ENCODE results near the gene GTPBP3.

GTPBP3 gene

DNA sequence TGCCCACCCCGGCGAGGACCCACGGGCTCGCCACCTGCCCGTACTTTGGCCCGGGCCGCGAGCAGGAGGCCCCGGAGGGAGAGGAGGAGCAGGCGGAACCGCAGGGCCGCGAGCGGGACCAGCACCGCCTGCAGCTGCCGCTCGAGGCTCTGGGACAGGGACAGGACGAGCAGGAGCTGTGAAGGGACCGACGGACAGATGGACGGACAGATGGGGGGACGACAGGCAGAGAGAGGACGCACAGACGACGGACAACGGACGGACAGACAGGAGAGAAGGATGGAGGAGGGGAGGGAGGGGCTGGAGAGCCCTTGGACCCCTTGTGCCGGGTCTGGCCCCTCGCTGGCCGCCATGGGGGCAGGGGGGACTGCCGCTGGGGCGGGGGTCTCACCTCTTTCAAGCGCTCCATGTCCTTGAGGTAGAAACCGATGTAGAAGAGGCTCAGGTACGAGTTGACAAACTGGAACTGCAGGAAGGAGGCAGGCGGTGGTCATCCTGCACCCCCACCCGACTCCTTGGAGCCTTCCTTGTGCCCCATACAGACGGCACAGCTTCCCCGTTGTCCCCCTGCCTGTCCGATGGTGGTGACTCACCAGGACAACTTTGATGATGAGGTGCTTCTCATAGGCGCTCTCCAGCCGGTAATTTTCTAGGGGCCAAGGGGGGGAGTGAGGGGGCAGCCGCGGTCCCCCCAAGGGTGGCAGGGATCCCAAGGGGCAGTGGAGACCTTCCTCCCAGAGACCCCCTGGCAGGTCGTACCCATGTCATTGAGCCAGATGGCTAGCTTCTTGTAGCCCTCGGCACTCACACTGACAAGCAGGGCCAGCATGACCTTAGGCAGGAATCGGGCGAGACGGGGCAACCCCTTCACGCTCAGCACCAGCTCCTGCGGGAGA lies 7.7 kb upstream of the GTPBP3 start:
- Histone ChIP-seq H3K4me1 (ENCODE audit: control insufficient read depth in 1 of 2, insufficient read depth in 2 of 2, low read length in 2 of 2) (peaks cover 0 to 22% of the 10 kb centered on the region in 2 donors), H3K36me3 (ENCODE audit: control insufficient read depth in 1 of 2, insufficient read depth in 2 of 2, low read length in 2 of 2) (peaks cover 0 to 11% of the 10 kb centered on the region in 2 donors), H3K27ac (ENCODE audit: low read length) (no peak overlapping the region), H3K4me3 (ENCODE audit: low read depth in 1 of 2, low read length in 2 of 2) (no peak overlapping the region), H3K27me3 (ENCODE audit: low read depth, low read length) (peaks cover 18% of the 10 kb centered on the region), H3K9me3 (ENCODE audit: control insufficient read depth in 1 of 2, low read length in 2 of 2) (no peaks in the 10 kb centered on the region)

DNA sequence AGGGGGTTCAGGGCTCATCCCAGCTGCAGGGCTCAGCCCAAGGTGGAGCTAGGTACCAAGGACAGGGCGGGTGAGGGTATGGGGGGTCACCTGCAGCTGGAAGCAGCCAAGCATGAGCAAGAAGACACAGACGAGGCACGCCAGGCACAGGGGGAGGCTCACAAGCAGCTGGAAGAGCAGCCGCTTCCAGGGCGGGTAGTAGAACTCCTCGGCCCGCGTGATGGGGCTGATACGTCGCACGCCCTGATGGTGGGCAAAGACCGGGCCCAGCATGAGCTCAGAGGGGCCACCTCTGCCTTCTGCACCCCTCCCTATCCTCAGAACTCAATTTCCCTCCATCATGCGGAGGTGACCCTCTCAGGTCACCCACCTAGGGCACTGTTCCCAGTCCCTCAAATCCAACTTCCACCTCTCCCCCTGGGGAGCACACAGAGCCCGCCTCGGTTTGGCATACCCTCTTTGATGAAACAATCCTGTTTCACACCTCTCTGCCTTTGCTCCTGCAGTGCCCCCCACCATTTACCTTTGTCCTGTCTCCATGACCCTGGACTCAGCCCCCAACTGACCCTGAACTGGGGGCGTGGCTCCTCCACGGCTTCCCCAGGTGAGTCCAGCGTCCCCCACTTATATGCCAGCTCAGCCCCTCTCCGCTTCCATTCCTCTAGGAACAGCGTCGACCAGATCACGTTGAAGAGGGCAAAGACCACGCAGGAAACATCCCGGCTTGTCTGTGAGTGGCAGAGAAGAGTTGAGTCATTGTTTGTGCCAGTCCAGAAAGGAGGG lies 6.9 kb upstream of the GTPBP3 start:
- H3K4me3 ChIP-seq (ENCODE audit: low read depth in 1 of 2, low read length in 2 of 2), result no peak overlapping the region
- no peaks in the 10 kb centered on the region for H3K9me3 ChIP-seq (ENCODE audit: control insufficient read depth in 1 of 2, low read length in 2 of 2)
- peaks cover 4 to 28% of the 10 kb centered on the region in 2 donors for H3K4me1 ChIP-seq (ENCODE audit: control insufficient read depth in 1 of 2, insufficient read depth in 2 of 2, low read length in 2 of 2)
- H3K27ac ChIP-seq (ENCODE audit: low read length), result no peak overlapping the region
- H3K36me3 ChIP-seq (ENCODE audit: control insufficient read depth in 1 of 2, insufficient read depth in 2 of 2, low read length in 2 of 2), result peaks cover 0 to 11% of the 10 kb centered on the region in 2 donors
- peaks cover 18% of the 10 kb centered on the region for H3K27me3 ChIP-seq (ENCODE audit: low read depth, low read length)

DNA sequence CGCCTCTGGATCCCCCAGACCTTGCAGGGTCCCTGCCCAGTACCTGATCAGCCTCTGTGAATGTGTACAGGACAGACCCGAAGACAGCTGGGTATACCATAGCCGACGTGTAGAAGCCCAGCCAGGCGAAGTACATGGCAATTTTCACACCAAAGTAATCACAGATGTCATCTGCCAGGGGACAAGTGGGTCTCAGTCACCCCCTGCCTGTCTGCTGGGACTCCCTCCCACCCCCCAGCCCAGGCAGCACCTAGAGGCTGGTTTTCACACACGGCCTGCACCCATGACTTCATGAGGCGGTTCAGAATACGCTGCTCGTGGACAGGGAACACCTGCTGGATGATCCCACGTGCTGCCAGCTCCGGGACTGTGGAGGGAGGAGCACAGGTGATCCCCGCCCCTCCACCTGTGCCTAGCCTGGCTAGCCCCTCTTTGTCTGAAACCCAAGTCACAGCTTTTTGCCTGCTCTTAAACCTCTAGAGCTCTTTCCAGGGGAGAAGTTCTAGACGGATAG lies 6.3 kb upstream of the GTPBP3 start:
- Histone ChIP-seq H3K27ac (ENCODE audit: low read length) (no peak overlapping the region), H3K36me3 (ENCODE audit: control insufficient read depth in 1 of 2, insufficient read depth in 2 of 2, low read length in 2 of 2) (peaks cover 0 to 11% of the 10 kb centered on the region in 2 donors), H3K4me3 (ENCODE audit: low read depth in 1 of 2, low read length in 2 of 2) (no peak overlapping the region), H3K9me3 (ENCODE audit: control insufficient read depth in 1 of 2, low read length in 2 of 2) (no peaks in the 10 kb centered on the region), H3K27me3 (ENCODE audit: low read depth, low read length) (peaks cover 18% of the 10 kb centered on the region), H3K4me1 (ENCODE audit: control insufficient read depth in 1 of 2, insufficient read depth in 2 of 2, low read length in 2 of 2) (peaks cover 4 to 30% of the 10 kb centered on the region in 2 donors)

DNA sequence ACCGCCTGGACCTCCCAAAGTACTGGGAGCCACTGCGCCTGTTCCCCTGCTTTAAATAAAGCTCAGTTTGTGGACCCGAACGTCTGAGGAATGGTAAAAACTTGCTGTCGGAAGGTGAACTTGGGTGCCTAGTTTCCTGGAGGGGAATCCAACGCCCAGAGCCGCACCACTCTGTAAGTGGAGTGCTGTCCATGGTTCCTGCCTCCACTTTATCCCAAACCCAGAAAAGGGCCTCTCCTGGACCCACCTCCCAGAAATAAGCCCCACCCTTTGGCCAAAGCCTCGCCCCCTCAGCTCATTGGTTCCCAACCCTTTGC lies 5.0 kb upstream of the GTPBP3 start:
- Histone ChIP-seq H3K4me3 (ENCODE audit: low read depth in 1 of 2, low read length in 2 of 2) (no peak overlapping the region), H3K9me3 (ENCODE audit: control insufficient read depth in 1 of 2, low read length in 2 of 2) (no peaks in the 10 kb centered on the region), H3K27ac (ENCODE audit: low read length) (no peak overlapping the region), H3K27me3 (ENCODE audit: low read depth, low read length) (peaks cover 18% of the 10 kb centered on the region), H3K36me3 (ENCODE audit: control insufficient read depth in 1 of 2, insufficient read depth in 2 of 2, low read length in 2 of 2) (peaks cover 0 to 11% of the 10 kb centered on the region in 2 donors), H3K4me1 (ENCODE audit: control insufficient read depth in 1 of 2, insufficient read depth in 2 of 2, low read length in 2 of 2) (peaks cover 4 to 30% of the 10 kb centered on the region in 2 donors)

DNA sequence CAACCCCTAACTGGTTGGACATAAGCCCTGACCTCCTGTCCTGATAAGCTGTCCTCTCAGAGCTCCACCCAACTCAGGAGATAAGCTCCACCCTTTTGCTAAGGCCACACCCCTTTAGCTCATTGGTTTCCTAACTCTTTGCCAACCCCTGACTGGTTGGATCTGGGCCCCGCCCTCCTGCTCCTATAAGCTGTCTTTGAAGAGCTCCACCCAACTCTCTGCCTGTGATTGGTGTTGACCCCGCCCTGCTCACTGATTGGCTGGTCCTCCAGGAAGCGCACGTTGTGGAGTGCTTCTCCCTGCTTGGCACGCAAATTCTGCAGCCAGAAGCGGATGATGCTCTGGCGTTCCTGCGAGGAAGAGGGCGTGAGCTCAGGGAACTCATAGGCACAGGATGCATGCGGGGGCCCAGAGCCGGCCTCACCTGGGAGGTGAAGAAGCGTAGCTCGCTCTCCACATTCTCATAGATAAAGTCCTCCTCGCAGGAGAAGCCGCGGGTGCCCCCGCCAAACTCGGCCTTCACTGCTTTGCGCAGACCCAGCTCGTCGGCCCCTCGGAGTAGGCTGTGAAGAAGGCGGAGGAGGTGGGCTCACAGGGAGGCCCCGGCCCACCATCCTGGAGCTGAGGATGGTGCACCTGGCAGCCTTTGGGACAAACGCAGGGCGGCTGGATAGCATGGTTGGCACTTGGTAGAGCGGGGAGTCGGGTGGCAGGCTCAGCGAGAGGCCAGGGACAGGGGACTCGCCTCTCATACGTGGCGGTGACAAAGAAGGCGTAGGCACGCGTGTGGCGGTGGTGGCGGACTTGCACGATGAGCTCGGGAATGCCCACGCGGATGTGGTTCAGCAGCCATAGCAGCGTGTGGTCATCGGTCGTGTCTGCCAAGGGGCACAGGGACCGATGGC lies 4.4 kb upstream of the GTPBP3 start:
- Histone ChIP-seq H3K4me3 (ENCODE audit: low read depth in 1 of 2, low read length in 2 of 2) (no peak overlapping the region), H3K4me1 (ENCODE audit: control insufficient read depth in 1 of 2, insufficient read depth in 2 of 2, low read length in 2 of 2) (peaks cover 4 to 33% of the 10 kb centered on the region in 2 donors)

DNA sequence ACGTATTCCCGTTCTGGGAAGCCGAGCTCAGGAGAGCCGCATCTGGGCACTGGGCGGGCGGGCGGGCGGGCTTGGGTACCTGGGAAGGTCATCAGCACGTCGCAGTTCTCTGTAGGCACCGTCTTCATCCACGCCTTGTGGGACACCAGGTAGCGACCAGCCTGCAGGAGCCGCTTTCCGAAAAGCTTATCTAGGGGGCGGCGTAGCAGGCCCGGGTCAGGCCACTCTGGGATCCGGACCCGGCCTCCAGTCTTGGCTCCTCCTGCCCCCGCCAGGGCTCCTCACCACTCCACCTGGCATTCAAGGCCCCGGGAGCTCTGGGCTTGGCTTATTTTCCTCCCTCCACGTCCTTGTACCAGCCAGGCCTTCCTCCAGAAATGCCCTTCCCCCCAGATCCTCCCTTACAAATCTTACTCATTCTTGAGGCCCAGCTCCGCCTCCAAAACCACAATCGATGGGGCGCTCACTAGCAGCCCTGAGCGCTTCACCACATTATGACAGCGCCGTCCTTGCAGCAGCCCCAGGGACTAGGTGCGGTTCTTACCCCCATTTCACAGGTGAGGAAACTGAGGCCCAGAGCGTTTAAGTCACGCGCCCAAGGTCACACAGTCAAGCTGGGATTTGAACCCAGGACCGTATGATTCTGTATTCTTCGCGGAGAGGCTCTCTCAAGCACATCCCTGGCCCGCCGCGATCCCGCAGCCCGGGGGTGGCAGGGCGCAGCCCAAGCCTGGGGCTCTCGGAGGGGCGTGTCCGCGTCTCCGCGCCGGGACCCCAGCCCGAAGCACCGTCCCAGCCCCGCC lies 3.5 kb upstream of the GTPBP3 start:
- Histone ChIP-seq H3K27ac (ENCODE audit: low read length) (no peak overlapping the region), H3K9me3 (ENCODE audit: control insufficient read depth in 1 of 2, low read length in 2 of 2) (no peaks in the 10 kb centered on the region), H3K4me1 (ENCODE audit: control insufficient read depth in 1 of 2, insufficient read depth in 2 of 2, low read length in 2 of 2) (peaks cover 4 to 33% of the 10 kb centered on the region in 2 donors), H3K4me3 (ENCODE audit: low read depth in 1 of 2, low read length in 2 of 2) (peak overlapping the region; percentile 60 to 82), H3K36me3 (ENCODE audit: control insufficient read depth in 1 of 2, insufficient read depth in 2 of 2, low read length in 2 of 2) (peaks cover 0 to 11% of the 10 kb centered on the region in 2 donors), H3K27me3 (ENCODE audit: low read depth, low read length) (peaks cover 18% of the 10 kb centered on the region)

More for the DNA sequence above, 4.4 kb upstream of the GTPBP3 start:
- Histone ChIP-seq H3K36me3 (ENCODE audit: control insufficient read depth in 1 of 2, insufficient read depth in 2 of 2, low read length in 2 of 2) (peaks cover 0 to 11% of the 10 kb centered on the region in 2 donors), H3K9me3 (ENCODE audit: control insufficient read depth in 1 of 2, low read length in 2 of 2) (no peaks in the 10 kb centered on the region), H3K27me3 (ENCODE audit: low read depth, low read length) (peaks cover 18% of the 10 kb centered on the region), H3K27ac (ENCODE audit: low read length) (no peak overlapping the region)

DNA sequence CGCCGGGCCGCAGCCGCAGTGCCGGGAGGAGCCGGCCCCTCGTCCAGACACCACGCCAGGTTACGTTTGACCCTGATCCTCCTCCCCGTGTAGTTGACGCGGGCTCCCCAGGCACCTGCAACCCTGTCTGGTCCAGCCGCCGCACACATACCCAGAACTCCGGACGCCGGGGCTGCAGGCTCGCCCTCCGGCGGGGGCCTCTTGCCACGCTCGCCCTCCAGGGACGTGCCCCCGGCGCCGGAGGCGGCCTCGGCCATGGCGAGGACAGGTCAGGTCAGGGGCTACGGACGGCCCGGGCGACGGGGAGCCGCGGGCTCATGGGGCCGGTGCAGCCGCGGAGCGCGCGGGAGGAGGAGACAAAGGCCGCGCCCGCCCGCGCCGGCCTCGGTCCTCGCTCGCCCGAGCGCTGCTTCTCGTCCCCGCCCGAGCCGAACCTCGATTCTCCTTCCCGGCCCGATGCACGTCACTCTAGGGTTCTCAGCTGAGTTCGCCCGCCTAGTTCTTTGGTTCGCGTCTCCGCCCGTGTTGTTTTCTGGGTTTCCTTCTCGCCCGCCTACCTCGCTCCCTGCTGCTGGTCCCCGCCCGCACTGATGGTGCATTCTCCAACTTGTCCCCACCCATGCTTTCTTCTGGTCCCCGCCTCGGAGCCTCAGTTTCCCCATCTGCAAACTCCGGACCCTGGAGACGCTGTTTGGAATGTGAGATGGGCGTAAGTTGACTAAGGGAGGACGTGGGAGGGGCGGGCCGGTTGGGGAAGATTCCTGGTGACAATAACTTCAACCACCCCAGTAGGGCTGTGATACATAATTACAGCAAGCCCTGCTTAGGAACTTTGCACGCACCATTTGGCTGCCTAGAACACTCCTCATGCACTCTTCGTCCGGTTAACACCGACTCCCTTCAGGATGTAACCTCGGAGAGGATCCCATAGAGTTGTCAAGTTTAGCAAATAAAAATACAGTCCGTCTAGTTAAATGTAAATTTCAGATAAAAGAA lies 2.6 kb upstream of the GTPBP3 start, which contains the start of gene ANO8:
Gene ANO8, minus strand, starts transcription at position 442 of the 996 bp plus-strand sequence. Its CDS starts 185 bp downstream, at position 257.
- peak within 1 kb of the TSS; percentile 60 to 82 for H3K4me3 ChIP-seq (ENCODE audit: low read depth in 1 of 2, low read length in 2 of 2)
- H3K27ac ChIP-seq (ENCODE audit: low read length), result no peak within 1 kb of the TSS
- peaks cover 0 to 11% of the 10 kb centered on the region in 2 donors for H3K36me3 ChIP-seq (ENCODE audit: control insufficient read depth in 1 of 2, insufficient read depth in 2 of 2, low read length in 2 of 2)
- H3K4me1 ChIP-seq (ENCODE audit: control insufficient read depth in 1 of 2, insufficient read depth in 2 of 2, low read length in 2 of 2), result peaks cover 4 to 27% of the 10 kb centered on the region in 2 donors
- H3K9me3 ChIP-seq (ENCODE audit: control insufficient read depth in 1 of 2, low read length in 2 of 2), result no peaks in the 10 kb centered on the region
- H3K27me3 ChIP-seq (ENCODE audit: low read depth, low read length), result peaks cover 11% of the 10 kb centered on the region

DNA sequence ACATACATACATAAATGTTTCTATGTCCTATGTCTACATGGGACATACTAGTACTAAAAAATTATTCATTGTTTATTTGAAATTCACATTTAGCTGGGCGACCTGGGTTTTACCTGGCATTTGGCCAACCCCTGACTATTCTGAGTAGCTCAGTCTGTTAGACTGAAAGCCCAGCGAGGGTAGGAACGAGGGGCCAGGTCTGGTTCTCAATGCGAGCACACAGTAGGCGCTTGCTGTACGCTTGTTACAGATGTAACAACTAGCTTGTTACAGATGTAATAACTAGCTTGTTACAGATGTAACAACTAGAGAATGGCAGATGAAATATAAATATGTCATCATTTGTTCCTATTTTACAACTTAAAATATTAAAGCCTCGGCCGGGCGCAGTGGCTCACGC lies 1.8 kb upstream of the GTPBP3 start:
- H3K27me3 ChIP-seq (ENCODE audit: low read depth, low read length), result peaks cover 2% of the 10 kb centered on the region
- no peak overlapping the region for H3K27ac ChIP-seq (ENCODE audit: low read length)
- no peaks in the 10 kb centered on the region for H3K9me3 ChIP-seq (ENCODE audit: control insufficient read depth in 1 of 2, low read length in 2 of 2)
- peaks cover 4 to 27% of the 10 kb centered on the region in 2 donors for H3K4me1 ChIP-seq (ENCODE audit: control insufficient read depth in 1 of 2, insufficient read depth in 2 of 2, low read length in 2 of 2)
- H3K36me3 ChIP-seq (ENCODE audit: control insufficient read depth in 1 of 2, insufficient read depth in 2 of 2, low read length in 2 of 2), result peaks cover 0 to 7% of the 10 kb centered on the region in 2 donors
- peak overlapping the region in 1 of 2 donors; percentile 82 for H3K4me3 ChIP-seq (ENCODE audit: low read depth in 1 of 2, low read length in 2 of 2)

DNA sequence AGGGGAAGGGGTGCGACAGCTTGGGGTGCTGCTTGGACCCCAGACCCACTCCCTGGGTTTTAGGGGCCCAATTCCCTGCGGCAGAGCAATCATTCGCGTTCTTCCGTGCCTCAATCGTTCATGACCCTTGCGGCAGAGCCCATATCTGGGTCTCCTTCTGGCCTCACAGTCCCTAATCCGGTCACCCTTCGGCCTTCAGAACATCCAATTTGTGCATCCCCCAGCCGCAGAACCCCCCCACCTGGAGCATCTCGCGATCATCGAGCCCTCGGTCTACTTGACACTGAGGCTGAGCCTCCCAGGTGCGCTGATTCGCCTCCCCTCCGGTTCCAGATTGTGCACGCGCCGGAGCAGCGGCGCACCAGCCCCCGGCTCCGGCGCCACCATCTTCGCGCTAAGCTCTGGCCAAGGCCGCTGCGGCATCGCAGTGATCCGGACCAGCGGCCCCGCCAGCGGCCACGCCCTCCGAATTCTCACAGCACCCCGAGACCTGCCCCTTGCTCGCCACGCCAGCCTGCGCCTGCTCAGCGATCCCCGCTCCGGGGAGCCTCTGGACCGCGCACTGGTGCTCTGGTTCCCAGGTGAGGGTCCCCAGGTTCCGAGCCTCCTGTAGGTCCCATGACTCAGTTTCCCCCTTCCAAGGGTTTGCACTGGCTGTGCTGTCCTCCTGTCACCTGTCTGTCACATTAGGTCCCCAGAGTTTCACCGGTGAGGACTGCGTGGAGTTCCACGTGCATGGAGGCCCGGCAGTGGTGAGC lies 501 bp downstream of the GTPBP3 start:
- peak overlapping the region; percentile 99 for H3K27ac ChIP-seq (ENCODE audit: low read length)
- H3K4me3 ChIP-seq (ENCODE audit: low read depth in 1 of 2, low read length in 2 of 2), result peak overlapping the region; percentile 97 to 100
- no peaks in the 10 kb centered on the region for H3K27me3 ChIP-seq (ENCODE audit: low read depth, low read length)
- H3K4me1 ChIP-seq (ENCODE audit: control insufficient read depth in 1 of 2, insufficient read depth in 2 of 2, low read length in 2 of 2), result peaks cover 4 to 27% of the 10 kb centered on the region in 2 donors
- no peaks in the 10 kb centered on the region for H3K9me3 ChIP-seq (ENCODE audit: control insufficient read depth in 1 of 2, low read length in 2 of 2)
- H3K36me3 ChIP-seq (ENCODE audit: control insufficient read depth in 1 of 2, insufficient read depth in 2 of 2, low read length in 2 of 2), result peaks cover 0 to 8% of the 10 kb centered on the region in 2 donors
